Activated CD4-positive, alpha-beta T cell treated with anti-CD3 and anti-CD28 coated beads, Interleukin-2, amount 10 ng/mL, durations not matched to agents 24 days and 14 days (primary cell): Measurements from ENCODE around the gene PACS2. TPM values are rescaled to one million over a fixed set of nuclear protein-coding genes. Genes with fewer than 3 reads are reported as not detected.

Source experiments
- DNase-seq: peaks from one replicate; pipeline ENCODE4 v3.0.0; 2022
- H3K27ac Mint-ChIP-seq: one replicate; pipeline ENCODE4 v1.8.0; 2022; ENCODE audit warnings: mild to moderate bottlenecking, mixed read lengths
- H3K27me3 Mint-ChIP-seq: one replicate; pipeline ENCODE4 v1.8.0; 2022; ENCODE audit warnings: mixed read lengths
- H3K36me3 Mint-ChIP-seq: one replicate; pipeline ENCODE4 v1.8.0; 2022; ENCODE audit warnings: low read depth, mild to moderate bottlenecking, mixed read lengths
- H3K4me1 Mint-ChIP-seq: one replicate; pipeline ENCODE4 v1.8.0; 2021; ENCODE audit warnings: mixed read lengths
- H3K4me3 Mint-ChIP-seq: one replicate; pipeline ENCODE4 v1.8.0; 2022; ENCODE audit warnings: mild to moderate bottlenecking, moderate library complexity, mixed read lengths
- H3K9me3 Mint-ChIP-seq: one replicate; pipeline ENCODE4 v1.8.0; 2021; ENCODE audit warnings: mixed read lengths
- intact Hi-C: fragments of 100-400 bp; cut with micrococcal nuclease; formaldehyde crosslinking; loops from one replicate; pipeline ENCODE4 v1.15.1; 2023
- total RNA-seq: library from RNA; stranded (reverse); gene quantifications from 2 replicates; pipeline ENCODE4 v1.2.3, GENCODE V29; 2022

The PACS2 gene
- total RNA-seq, 1 donor from 2014 or later, result 33.9 TPM

DNA sequence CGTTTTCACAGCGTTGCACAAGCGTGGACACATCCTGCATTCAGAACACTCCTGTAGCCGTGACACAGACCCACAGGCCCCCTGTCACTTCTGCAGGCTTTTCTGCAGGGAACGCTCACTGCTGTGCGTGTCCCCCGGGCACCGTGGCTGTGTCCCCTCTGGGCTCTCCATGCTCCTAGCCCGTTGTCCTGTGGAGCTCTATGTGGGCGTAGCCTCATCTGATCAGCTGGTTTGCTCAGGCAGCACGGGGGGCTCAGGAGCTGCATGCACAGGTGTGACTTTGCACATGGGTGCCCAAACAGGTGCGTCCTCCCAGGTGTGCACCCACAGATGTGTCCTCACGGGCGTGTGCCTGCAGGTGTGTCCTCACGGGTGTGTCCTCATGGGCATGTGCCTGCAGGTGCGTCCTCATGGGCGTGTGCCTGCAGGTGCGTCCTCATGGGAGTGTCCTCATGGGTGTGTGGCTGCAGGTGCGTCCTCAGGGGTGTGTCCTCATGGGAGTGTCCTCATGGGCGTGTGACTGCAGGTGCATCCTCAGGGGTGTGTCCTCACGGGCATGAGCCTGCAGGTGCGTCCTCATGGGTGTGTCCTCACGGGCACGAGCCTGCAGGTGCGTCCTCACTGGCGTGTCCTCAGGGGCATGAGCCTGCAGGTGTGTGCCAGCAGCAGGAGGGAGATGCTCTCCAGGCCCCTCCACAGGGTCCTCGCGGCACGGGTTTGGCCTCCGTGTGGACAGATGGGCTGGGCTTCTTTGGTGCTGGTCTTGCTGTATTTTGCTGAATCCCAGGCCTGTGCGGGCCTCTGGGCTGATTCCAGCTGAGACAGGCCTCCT lies 122.6 kb downstream of the PACS2 start:
- Mint-ChIP-seq H3K36me3 (peaks cover 13% of the 10 kb centered on the region), H3K27me3 (no peaks in the 10 kb centered on the region), H3K9me3 (no peaks in the 10 kb centered on the region), H3K4me3 (no peak overlapping the region), H3K4me1 (peaks cover 4% of the 10 kb centered on the region), H3K27ac (no peak overlapping the region)
- intact Hi-C loops, result no loop called here
- DNase-seq, result no peak

DNA sequence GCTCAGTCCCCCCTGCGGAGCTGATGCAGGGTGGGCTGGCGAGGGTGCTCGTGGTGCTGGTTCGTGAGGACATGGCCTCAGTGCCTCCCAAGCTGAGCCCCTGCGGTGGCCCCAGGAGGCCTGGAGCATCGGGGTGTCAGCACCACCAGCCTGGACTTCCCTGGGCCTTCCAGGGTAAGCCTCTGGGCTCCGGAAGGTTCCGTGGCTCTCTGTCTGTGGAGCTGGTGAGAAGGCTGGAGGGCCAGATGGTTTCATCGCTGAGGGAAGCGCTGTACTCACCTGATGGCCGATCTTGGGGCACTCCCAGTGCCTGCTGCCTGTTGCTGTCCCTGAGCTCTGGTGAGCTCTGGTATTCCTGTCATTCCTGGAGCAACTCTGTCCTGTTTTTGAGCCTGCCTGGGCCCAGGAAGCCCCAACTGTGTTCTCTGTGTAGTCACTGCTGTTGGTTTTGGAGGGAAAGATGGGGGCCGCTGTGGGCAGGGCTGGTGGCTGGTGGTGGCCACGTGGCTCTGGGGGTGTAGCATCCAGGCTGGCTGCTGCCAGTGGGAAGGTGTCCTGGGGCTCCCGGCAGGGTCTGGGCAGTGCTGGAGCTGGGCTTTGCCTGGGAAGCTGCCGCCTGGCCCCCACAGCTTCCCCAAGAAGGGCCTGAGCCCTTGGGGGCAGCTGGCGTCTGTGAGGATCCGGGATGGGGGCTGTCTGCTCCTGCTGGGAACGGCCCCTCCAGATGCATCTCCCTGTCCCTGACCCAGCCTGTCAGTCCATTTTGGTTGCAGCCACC lies 123.4 kb downstream of the PACS2 start:
- no peaks in the 10 kb centered on the region for H3K9me3 Mint-ChIP-seq
- no peak overlapping the region for H3K4me3 Mint-ChIP-seq
- H3K27me3 Mint-ChIP-seq, result no peaks in the 10 kb centered on the region
- H3K27ac Mint-ChIP-seq, result no peak overlapping the region
- intact Hi-C loops, result no loop called here
- H3K36me3 Mint-ChIP-seq, result peaks cover 14% of the 10 kb centered on the region
- DNase-seq, result no peak
- peaks cover 4% of the 10 kb centered on the region for H3K4me1 Mint-ChIP-seq

DNA sequence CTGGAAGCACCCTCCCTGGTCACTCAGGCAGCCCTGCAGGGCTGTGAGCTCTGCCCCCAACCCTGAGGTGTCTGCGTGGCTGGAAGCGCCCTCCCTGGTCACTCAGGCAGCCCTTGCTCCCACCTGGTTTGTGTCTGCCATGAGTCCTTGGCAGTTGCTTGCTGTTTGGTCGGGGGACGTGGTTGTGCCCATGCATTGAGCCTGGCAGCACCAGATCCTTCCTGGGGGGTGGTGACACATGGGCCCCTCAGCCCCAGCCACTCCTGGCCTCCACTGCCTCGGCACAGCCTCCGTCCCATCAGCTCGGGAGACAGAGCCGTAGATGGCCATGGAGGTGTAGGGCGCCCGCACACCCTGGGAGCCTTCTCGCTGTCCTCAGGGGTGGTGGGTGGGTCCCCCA lies 124.6 kb downstream of the PACS2 start:
- intact Hi-C loops, result no loop called here
- Mint-ChIP-seq H3K27ac (no peak overlapping the region), H3K9me3 (no peaks in the 10 kb centered on the region), H3K4me3 (no peak overlapping the region), H3K27me3 (no peaks in the 10 kb centered on the region), H3K4me1 (peaks cover 4% of the 10 kb centered on the region), H3K36me3 (peaks cover 17% of the 10 kb centered on the region)
- DNase-seq, result no peak

DNA sequence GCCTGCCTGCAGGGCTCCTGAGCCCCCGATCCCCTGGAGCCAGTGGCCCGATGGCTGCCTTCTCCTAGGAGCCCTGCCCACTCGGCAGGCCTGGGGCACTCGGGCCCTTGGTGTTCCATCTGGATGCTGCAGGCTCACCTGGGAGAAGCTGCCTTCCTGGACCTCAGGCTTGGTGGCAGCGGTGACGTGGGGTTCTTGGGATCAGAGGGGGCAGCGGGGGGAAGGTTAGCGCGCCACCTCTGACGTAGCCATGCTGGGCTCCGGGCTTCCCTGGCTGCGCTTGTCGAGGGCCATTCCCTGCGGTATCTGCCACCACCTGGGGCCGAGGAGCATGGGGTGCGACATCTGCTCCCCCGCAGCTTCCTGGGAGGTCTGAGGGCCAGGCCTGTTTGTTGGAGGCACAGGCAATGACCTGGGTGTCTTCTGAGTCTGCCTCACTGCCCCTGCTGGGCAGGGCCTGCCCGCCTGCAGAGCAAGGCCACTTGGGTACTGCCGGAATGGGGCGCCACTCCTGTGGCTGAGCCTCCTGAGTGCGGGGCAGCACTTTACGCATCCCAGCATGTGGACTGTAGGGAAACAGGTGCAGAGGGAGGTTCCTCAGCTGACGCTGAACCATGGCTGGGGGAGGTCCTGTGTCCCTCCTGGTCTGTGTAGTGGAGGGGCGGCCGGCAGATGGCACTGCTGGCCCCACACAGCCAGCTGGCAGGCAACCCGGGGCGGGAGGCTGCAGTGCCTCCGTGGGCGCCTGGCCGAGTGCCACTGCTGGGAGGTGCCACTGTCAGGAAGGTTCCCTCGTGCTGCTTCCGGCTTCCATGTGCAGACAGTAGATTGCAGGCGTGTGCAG lies 125.4 kb downstream of the PACS2 start:
- Mint-ChIP-seq H3K27ac (no peak overlapping the region), H3K9me3 (no peaks in the 10 kb centered on the region), H3K4me1 (peaks cover 2% of the 10 kb centered on the region), H3K4me3 (no peak overlapping the region), H3K36me3 (peaks cover 16% of the 10 kb centered on the region), H3K27me3 (no peaks in the 10 kb centered on the region)
- intact Hi-C loops, result no loop called here
- no peak for DNase-seq

DNA sequence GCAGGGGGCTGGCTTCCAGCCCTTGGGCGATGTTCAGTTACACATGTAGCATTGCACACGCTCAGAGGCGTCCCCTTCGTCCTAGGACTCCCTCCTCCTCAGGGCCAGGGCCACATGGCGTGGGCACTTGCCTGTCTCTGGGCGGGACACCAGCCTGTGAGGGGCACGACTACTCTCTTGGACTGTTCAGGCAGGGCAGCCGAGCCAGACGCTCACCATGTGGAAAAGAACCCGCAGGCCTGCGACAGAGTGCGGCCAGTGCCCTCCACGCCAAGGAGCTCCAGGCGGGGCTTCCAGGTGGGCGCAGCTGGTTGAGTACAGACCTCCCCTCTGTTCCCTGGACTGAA lies 126.0 kb downstream of the PACS2 start:
- DNase-seq, result no peak
- H3K36me3 Mint-ChIP-seq, result peaks cover 14% of the 10 kb centered on the region
- H3K4me1 Mint-ChIP-seq, result no peaks in the 10 kb centered on the region
- no peak overlapping the region for H3K4me3 Mint-ChIP-seq
- H3K27me3 Mint-ChIP-seq, result no peaks in the 10 kb centered on the region
- H3K27ac Mint-ChIP-seq, result no peak overlapping the region
- H3K9me3 Mint-ChIP-seq, result no peaks in the 10 kb centered on the region
- intact Hi-C loops, result no loop called here

DNA sequence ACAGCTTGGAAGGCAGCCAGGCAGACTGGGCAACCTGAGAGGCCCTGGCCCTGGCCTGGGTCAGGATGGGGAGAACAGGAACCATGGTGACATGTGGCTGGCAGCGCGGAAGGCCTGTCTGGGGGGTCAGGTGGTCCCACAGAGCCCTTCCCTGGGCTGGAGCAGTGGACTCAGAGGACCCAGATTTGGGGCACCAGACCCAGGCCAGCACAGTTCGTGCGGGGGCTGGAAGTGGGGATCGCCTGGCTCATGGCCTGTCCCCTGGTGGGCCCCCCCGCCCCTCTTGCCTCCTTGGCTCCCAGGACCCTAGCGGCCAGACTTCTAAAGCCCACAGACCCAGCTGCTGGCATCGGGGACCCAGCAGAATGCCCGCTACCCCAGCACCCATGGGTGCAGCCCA lies 126.4 kb downstream of the PACS2 start:
- H3K27me3 Mint-ChIP-seq, result no peaks in the 10 kb centered on the region
- no peak overlapping the region for H3K27ac Mint-ChIP-seq
- no peaks in the 10 kb centered on the region for H3K9me3 Mint-ChIP-seq
- H3K36me3 Mint-ChIP-seq, result peaks cover 12% of the 10 kb centered on the region
- no peak for DNase-seq
- intact Hi-C loops, result no loop called here
- H3K4me1 Mint-ChIP-seq, result no peaks in the 10 kb centered on the region
- no peak overlapping the region for H3K4me3 Mint-ChIP-seq

DNA sequence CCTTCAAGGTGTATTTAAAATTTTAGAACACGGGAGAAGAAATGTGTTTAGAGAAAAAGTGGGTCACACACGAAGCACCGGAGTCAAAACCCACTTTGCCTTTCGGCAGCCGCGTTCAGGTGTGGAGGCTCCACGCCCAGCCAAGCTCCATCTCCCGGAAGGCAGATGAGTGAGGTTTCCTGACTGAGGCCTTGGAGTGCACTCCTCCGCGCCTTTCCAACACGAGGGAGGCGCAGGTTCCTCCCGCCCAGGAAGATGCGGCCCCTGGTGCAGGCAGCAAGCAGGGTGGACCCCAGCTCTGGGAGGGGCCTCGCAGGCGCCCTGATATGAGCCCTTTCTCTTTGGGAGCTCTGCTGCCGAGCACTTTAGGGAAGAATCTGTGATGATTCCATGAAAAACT lies 127.6 kb downstream of the PACS2 start:
- no peaks in the 10 kb centered on the region for H3K9me3 Mint-ChIP-seq
- H3K27ac Mint-ChIP-seq, result no peak overlapping the region
- no peak overlapping the region for H3K4me3 Mint-ChIP-seq
- no peak for DNase-seq
- H3K4me1 Mint-ChIP-seq, result no peaks in the 10 kb centered on the region
- H3K27me3 Mint-ChIP-seq, result no peaks in the 10 kb centered on the region
- intact Hi-C loops, result no loop called here
- H3K36me3 Mint-ChIP-seq, result peaks cover 12% of the 10 kb centered on the region

DNA sequence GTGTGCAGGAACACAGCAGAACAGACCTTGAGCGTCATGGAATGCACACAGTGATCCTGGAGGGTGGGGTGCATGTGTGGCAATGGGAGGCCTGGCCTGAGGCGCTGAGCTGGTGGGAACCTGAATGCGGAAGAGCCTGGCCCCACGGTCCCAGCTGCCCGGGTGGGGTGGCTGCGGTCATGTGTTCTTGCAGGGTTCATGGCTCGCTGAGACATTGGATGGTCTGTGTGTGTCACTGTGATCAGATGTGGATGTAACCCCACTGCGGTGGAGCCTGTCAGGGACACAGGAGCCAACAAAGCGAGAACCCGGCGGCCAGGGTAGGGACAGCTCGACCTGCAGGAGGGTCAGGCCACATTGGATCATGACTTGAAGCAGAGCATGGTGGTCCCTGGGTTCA lies 128.3 kb downstream of the PACS2 start:
- no peaks in the 10 kb centered on the region for H3K9me3 Mint-ChIP-seq
- no peak overlapping the region for H3K4me3 Mint-ChIP-seq
- no peak overlapping the region for H3K27ac Mint-ChIP-seq
- H3K36me3 Mint-ChIP-seq, result peaks cover 12% of the 10 kb centered on the region
- intact Hi-C loops, result no loop called here
- no peak for DNase-seq
- no peaks in the 10 kb centered on the region for H3K4me1 Mint-ChIP-seq
- H3K27me3 Mint-ChIP-seq, result no peaks in the 10 kb centered on the region

DNA sequence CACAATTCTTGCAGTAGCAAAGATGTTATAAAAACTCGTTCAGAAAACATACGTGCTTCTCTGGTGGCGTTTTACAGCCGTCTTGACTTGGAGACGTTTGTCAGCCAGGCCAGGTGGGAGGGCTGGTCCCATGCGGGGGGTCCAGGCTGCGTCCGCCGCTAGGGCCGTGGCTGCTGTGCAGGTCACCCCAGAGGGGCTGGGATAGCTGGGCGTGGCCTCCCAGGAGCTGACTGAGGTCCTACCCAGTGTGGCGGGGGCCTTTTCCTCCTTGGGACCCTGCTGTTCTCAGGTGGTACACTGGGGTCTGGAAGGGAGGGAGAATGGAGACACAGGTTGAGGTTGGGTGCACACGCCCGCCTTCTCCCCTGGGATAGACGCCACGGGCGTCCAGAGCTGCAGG lies 130.3 kb downstream of the PACS2 start:
- no peaks in the 10 kb centered on the region for H3K4me1 Mint-ChIP-seq
- no peak overlapping the region for H3K27ac Mint-ChIP-seq
- H3K36me3 Mint-ChIP-seq, result peaks cover 10% of the 10 kb centered on the region
- no peak overlapping the region for H3K4me3 Mint-ChIP-seq
- H3K27me3 Mint-ChIP-seq, result no peaks in the 10 kb centered on the region
- no peaks in the 10 kb centered on the region for H3K9me3 Mint-ChIP-seq
- DNase-seq, result no peak
- intact Hi-C loops, result no loop called here

DNA sequence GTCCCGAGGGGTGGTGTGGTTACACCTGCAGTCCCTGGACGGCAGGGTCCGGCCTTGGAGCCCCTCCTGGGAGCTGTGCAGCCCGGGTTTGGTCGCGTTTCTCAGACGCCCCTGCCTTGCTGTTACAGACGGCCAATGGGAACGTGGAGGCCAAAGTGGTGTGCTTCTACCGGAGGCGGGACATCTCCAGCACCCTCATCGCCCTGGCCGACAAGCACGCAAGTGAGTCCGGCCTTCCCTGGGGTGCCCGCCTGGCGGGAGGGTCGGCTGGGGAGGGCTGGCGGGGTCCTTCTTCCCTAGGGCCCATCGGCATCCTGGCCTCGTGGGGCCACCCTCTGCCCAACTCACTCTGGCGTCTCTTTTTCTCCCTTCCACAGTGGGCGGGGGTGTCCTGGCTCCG lies 130.7 kb downstream of the PACS2 start:
- intact Hi-C loops, result no loop called here
- no peak for DNase-seq
- Mint-ChIP-seq H3K27me3 (no peaks in the 10 kb centered on the region), H3K36me3 (peaks cover 12% of the 10 kb centered on the region), H3K9me3 (no peaks in the 10 kb centered on the region), H3K27ac (no peak overlapping the region), H3K4me3 (no peak overlapping the region), H3K4me1 (no peaks in the 10 kb centered on the region)

DNA sequence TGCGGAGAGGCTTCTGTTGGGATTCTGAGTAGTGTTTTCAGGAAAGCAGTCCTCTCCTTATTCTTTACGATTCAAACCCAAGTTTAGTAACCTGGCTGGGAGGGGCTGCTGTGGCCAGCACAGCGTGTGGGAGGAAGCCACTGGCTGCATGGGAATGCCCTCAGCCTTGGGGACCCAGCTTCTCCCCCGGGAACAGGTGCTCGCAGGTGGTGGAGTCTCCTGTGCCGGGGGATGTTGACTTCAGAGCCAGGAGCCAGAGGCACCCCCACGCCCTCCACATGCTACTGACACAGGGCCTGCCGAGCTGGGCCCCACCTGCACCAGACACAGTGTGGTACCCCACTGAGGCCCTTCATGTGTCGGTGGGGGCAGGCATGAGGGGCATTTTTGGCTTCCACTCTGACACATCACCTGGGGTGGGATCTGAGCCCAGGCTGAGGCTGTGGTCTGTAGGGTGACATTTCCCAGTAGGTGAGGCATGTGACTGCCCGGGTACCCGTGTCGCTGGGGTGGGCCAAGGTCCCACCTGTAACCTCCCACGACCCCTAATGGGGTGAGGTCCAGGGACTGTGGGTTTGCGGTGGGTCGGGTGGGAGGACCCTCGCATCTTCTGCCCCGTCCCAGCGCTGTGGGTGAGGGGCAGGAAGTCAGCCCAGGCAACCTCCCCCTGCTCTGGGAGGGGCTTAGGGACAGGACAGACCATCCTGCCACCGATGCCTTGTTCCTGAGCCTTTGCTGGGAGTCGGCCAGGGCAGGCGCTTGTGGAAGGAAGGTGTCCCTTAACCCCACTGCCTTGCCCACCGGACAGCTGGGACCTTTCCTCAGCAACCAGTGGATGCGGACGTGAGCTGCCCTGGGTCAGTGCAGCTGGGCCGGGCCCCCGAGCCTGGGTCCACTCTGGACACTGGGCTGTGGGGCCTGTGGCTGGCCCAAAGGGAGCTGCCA lies 131.6 kb downstream of the PACS2 start:
- H3K4me1 Mint-ChIP-seq, result no peaks in the 10 kb centered on the region
- H3K36me3 Mint-ChIP-seq, result peaks cover 13% of the 10 kb centered on the region
- DNase-seq, result no peak
- H3K9me3 Mint-ChIP-seq, result no peaks in the 10 kb centered on the region
- no peaks in the 10 kb centered on the region for H3K27me3 Mint-ChIP-seq
- no peak overlapping the region for H3K4me3 Mint-ChIP-seq
- H3K27ac Mint-ChIP-seq, result no peak overlapping the region
- intact Hi-C loops, result no loop called here

DNA sequence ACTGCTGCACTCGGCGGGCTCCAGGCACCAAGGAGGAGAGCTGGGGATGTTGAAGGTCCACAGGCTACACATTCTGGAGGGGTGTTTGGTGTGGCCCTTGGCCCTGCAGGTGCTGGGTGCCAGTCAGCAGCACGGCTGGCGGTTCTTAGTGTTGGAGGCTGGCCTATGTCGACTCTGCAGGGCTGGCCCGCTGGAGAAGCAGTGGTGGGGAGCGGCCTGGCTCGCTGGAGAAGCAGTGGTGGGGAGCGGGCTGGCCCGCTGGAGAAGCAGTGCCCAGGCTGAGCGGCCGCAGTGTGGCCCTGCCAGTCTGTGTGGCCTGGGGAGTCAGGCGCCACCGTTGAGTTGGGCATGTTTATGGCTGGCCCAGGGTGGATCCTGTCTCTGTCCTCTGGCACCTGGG lies 132.4 kb downstream of the PACS2 start:
- Mint-ChIP-seq H3K4me1 (no peaks in the 10 kb centered on the region), H3K36me3 (peaks cover 10% of the 10 kb centered on the region), H3K27ac (no peak overlapping the region), H3K9me3 (no peaks in the 10 kb centered on the region), H3K27me3 (no peaks in the 10 kb centered on the region), H3K4me3 (no peak overlapping the region)
- intact Hi-C loops, result no loop called here
- no peak for DNase-seq
